Measurements from ENCODE around the gene FKBP8.

Gene FKBP8

DNA sequence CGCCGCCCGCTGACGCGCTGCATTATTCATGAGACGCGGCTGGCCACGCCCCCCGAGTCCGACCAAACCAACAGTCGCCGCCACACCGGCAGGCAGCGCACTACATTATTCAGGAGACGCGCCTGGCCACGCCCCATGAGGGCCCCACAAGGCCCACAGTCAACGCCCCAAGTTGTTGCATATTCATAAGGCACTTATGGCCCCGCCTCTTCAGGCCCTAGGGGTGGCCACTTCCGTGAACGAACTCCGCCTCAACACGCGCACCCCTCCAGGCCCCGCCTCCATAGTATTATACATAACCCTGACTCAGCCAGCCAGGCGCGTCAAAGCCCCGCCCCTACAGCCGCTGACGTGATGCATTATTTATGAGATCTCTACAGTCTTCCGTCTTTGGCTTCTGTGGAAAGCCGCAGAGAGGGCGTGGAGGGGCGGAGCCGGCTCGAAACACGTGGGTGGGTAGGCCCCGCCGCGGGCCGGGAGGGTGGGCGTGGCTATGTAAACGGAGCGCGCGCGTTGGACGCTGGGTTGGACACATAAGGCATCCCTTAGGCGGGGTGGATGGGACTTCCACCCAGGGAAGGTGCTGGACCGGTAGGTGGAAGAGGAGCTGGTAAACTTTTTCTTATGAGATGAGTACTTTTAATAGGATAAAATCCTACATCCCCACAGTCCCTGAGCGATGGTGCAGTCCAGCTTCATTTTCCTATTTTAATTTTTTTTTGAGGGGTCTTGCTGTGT, 21.1 kb downstream of the FKBP8 start:
- H3K4me3 ChIP-seq: peak overlapping the region; percentile 100

DNA sequence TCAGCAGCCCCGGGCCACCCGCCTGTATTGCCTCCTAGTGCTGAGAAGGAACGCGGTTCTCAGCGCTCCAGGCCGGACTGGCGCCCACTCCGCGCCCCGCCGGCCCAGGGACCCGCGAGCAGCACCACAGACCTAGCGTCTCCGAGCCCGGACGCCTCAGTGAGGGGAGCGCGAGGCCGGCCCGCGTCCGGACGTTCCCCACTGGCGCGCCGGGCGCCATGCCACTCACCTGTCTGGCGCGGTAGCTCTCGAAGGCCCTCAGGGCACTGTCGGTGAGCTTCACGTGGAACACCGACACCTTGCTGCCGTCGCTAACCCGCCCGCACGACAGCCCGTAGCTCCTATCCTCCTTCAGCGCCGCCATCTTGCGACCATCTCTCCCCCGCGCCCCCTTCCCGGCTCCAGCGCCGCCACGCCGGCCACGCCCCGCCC, 21.7 kb downstream of the FKBP8 start, which contains the start of gene ELL:
Gene ELL, minus strand, starts transcription at position 379 of the 432 bp plus-strand sequence. Its CDS starts 15 bp downstream, at position 364.
- no peaks in the 10 kb centered on the region for H3K36me3 ChIP-seq
- peaks cover 48% of the 10 kb centered on the region for H4K20me1 ChIP-seq
- no peaks in the 10 kb centered on the region for H3K27me3 ChIP-seq
- H3K4me1 ChIP-seq: peaks cover 29% of the 10 kb centered on the region
- peak within 1 kb of the TSS; percentile 98 for H3K9ac ChIP-seq
- H3K4me3 ChIP-seq: peak within 1 kb of the TSS; percentile 100
- no peak for TF ChIP-seq Cebpa-rat (IDR thresholded peaks at IDR 0.05)
- H3K4me2 ChIP-seq: peak within 1 kb of the TSS; percentile 99
- H3K9me3 ChIP-seq: no peaks in the 10 kb centered on the region
- peak within 1 kb of the TSS; percentile 96 for H3K27ac ChIP-seq

More for the DNA sequence above, 21.1 kb downstream of the FKBP8 start:
- no peaks in the 10 kb centered on the region for H3K9me3 ChIP-seq
- H3K9ac ChIP-seq: peak overlapping the region; percentile 98
- peak overlapping the region; percentile 46 for H3K4me2 ChIP-seq
- H3K27me3 ChIP-seq: no peaks in the 10 kb centered on the region
- H3K4me1 ChIP-seq: peaks cover 25% of the 10 kb centered on the region
- no peak for TF ChIP-seq Cebpa-rat (IDR thresholded peaks at IDR 0.05)
- H3K36me3 ChIP-seq: no peaks in the 10 kb centered on the region
- peaks cover 42% of the 10 kb centered on the region for H4K20me1 ChIP-seq
- peak overlapping the region; percentile 96 for H3K27ac ChIP-seq

DNA sequence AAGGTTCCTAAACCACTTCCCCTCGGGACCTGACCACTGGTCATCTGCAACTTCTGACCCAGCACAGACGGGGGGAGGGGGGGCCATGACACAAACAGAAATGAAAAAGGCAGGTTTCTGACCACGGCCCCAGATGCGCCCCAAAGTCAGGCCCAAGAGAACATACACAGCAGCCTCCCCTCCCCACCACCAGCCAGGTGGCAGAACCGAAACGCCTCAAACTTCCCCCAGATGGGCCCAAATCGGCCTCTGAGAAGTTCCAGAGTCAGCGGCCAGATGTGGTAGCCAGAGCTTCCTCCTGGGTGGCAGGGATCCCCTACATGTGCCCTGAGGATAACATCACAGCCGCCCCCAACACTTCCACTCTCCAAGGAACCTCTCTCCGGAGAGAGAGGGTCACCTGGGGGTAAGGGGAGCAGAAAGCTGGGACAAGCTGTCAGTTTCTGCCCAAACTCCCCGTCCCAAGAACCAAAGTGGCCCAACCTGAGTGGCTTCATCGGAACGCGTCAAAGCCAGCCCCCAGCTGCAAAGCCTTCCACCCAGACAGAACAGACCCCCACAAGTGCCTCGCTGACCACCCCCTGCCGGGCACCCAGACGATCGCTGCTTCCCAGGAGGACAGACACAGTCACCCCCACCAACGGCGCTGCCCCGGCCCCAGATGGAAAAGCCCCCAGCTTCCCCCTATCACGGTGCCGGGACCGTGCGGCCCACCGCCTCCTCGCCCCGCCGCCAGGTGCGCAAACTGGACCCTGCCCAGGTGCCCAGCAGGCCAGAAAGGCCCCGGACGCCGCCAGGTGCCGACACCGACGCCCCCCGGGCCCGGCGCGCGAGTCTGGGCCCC, 22.3 kb downstream of the FKBP8 start:
- H3K36me3 ChIP-seq: peaks cover 2% of the 10 kb centered on the region; the same call in 1 of the 2 replicates
- H3K4me1 ChIP-seq: peaks cover 34% of the 10 kb centered on the region
- peak overlapping the region; percentile 98 for H3K9ac ChIP-seq
- H3K4me2 ChIP-seq: peak overlapping the region; percentile 99
- peak overlapping the region; percentile 100 for H3K4me3 ChIP-seq
- no peaks in the 10 kb centered on the region for H3K9me3 ChIP-seq
- H4K20me1 ChIP-seq: peaks cover 54% of the 10 kb centered on the region
- no peaks in the 10 kb centered on the region for H3K27me3 ChIP-seq
- TF ChIP-seq Cebpa-rat (IDR thresholded peaks at IDR 0.05): no peak
- peak overlapping the region; percentile 96 for H3K27ac ChIP-seq

DNA sequence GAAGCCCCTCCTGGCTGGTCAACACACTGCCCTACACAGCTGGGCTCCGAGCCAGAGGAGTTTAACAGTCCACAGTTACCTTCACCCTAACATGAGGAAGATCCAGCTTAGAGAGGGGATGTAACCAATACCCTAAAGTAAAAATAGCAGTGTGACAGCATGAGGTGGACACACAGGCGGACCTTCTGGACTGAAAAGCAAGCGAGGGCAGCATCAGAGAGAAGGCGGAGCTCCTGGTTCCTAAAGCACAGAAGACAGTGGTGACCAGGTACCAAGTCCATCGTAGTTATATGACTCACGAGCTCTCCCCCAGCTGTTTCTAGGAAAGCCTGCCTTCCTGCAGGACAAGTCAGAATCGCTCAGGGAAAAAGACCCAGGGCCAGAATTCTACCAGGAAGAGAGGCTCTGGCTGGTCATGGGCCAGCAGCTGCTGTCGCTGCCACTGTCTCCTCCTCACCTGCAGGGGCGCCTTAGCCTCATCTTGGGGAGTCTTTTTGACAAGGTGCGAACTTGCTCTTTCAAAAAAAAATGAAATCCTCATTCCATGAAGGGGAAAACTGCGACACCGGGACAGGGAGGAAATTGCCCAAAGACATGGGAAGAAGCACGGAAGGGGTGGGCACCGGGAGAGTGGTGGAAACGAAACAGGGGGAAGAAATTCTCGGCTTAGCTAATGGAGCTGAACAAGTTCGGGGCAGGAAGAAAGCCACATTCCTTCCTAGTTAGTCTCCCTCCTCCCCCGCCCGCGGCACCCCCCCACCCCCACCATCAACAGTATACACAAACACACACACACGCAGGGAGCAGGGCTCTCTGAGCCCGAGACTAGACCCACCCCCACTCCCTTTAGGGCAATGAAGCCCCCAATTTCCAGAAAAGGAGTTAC, 23.2 kb downstream of the FKBP8 start:
- Histone ChIP-seq H4K20me1 (peaks cover 63% of the 10 kb centered on the region), H3K9me3 (no peaks in the 10 kb centered on the region), H3K36me3 (peaks cover 8% of the 10 kb centered on the region; the same call in 1 of the 2 replicates), H3K4me2 (peak overlapping the region; percentile 99), H3K27me3 (no peaks in the 10 kb centered on the region), H3K27ac (peak overlapping the region; percentile 96), H3K4me1 (peaks cover 42% of the 10 kb centered on the region), H3K4me3 (peak overlapping the region; percentile 100), H3K9ac (peak overlapping the region; percentile 98)
- no peak for TF ChIP-seq Cebpa-rat (IDR thresholded peaks at IDR 0.05)

DNA sequence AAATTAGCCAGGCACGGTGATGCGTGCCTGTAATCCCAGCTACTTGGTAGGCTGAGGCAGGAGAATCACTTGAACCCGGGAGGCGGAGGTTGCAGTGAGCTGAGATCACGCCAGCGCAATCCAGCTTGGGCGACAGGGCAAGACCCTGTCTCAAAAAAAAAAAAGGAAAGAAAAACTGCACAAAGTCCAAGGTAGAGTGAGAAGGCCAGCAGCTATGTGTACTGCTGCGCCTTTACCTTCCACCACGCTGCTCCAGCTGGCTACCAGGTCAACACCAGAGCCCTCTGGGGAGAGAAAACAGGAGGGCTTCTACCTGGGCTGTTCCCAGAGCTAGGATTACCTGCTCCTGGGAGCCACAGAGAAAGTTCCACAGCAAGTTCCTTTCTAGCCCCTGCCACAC, 24.7 kb downstream of the FKBP8 start:
- H3K27me3 ChIP-seq: no peaks in the 10 kb centered on the region
- peaks cover 13% of the 10 kb centered on the region; the same call in 1 of the 2 replicates for H3K36me3 ChIP-seq
- H3K9me3 ChIP-seq: no peaks in the 10 kb centered on the region
- H3K27ac ChIP-seq: no peak overlapping the region
- no peak overlapping the region for H3K4me3 ChIP-seq
- H3K9ac ChIP-seq: peak overlapping the region; percentile 19; the same call in 1 of the 2 replicates
- peaks cover 79% of the 10 kb centered on the region for H4K20me1 ChIP-seq
- peak overlapping the region; percentile 99 for H3K4me2 ChIP-seq
- no peak for TF ChIP-seq Cebpa-rat (IDR thresholded peaks at IDR 0.05)
- H3K4me1 ChIP-seq: peaks cover 56% of the 10 kb centered on the region

DNA sequence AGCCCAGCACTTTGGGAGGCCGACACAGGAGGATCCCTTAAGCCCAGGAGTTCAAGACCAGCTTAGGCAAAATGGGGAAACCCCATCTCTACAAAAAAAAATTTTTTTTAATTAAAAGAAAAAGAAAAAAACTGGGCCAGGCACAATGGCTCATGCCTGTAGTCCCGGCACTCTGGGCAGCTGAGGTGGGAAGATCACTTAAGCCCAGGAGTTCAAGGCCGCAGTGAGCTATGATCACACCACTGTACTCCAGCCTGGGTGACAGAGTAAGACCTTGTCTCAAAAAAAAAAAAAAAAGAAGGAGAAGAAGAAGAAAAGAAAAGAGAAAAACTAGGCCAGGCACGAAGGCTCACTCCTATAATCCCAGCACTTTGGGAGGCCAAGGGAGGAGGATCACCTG, 25.8 kb downstream of the FKBP8 start:
- H3K4me1 ChIP-seq: peaks cover 56% of the 10 kb centered on the region

DNA sequence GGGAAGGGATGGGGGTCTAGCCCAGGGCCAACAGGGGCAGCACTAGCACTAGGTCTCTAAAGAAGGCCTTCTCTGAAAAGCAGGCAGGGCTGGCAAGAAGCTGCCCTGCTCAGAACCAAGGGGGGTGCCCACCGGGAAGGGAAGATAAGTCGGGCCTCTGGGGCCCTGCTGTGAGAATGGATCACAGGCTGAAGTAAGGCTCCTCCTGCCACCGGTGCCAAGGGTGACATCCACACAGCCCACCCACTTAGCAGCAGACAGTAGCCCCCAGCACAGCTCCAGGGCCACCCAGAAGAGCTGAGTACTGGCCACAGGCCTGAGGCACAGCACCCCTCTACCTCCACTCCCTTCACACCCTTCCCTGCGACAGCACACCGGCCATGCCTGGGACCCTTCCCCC, 27.4 kb downstream of the FKBP8 start:
- Histone ChIP-seq H3K4me3 (no peak overlapping the region), H3K4me2 (no peak overlapping the region), H3K27ac (no peak overlapping the region), H4K20me1 (peaks cover 97% of the 10 kb centered on the region), H3K27me3 (no peaks in the 10 kb centered on the region), H3K9me3 (no peaks in the 10 kb centered on the region), H3K36me3 (peaks cover 13% of the 10 kb centered on the region; the same call in 1 of the 2 replicates), H3K9ac (no peak overlapping the region), H3K4me1 (peaks cover 56% of the 10 kb centered on the region)
- TF ChIP-seq Cebpa-rat (IDR thresholded peaks at IDR 0.05): no peak

More for the DNA sequence above, 25.8 kb downstream of the FKBP8 start:
- no peak overlapping the region for H3K4me2 ChIP-seq
- peaks cover 89% of the 10 kb centered on the region for H4K20me1 ChIP-seq
- no peak for TF ChIP-seq Cebpa-rat (IDR thresholded peaks at IDR 0.05)
- H3K27me3 ChIP-seq: no peaks in the 10 kb centered on the region
- H3K9ac ChIP-seq: no peak overlapping the region
- H3K27ac ChIP-seq: no peak overlapping the region
- no peak overlapping the region for H3K4me3 ChIP-seq
- peaks cover 13% of the 10 kb centered on the region; the same call in 1 of the 2 replicates for H3K36me3 ChIP-seq
- no peaks in the 10 kb centered on the region for H3K9me3 ChIP-seq

DNA sequence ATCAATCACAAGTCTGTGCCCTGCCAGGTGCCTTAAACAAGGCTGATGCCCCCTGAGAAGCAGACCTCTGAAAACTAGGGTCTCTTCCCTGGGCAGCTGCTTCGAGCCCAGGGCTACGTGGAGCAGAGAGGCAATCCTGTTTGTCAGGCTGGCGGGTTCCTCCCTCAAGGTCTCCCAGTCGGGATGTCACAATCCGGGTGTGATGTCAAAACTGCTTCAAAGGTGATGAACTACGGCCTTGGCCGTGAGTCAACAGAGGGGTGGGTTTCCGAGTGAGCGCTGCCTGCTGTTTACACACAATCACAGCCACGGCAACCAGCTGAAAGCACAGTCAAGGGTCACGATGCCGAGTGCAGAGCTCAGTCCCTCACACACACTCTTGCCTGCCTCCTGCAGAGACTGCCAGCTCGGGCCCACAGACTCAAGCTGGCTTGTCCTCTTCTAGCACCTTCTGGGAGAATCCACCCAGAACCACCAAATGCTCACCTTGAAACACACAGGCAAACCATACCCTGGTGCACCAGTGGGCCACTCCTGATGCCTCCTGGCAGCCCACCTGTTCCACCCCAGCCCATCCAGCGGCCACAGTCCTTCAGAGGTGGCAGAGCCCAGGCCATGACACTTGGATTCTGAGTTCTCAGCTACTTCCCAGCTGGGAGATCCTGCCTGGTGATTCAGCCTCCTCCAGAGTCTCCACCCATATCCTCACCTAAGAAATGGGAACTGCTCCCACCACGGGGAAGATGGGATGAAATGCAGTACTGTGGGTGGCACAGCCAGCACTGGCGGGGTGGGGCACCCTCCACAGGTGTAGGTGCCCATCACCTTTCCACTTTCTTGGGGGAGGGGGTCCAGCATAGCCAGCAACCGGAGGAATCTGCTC, 28.3 kb downstream of the FKBP8 start:
- no peak overlapping the region; the same call in 1 of the 2 replicates for H3K4me2 ChIP-seq
- no peaks in the 10 kb centered on the region for H3K9me3 ChIP-seq
- H3K4me1 ChIP-seq: peaks cover 57% of the 10 kb centered on the region
- peak overlapping the region; percentile 26; the same call in 1 of the 2 replicates for H3K9ac ChIP-seq
- peaks cover 100% of the 10 kb centered on the region for H4K20me1 ChIP-seq
- H3K4me3 ChIP-seq: no peak overlapping the region
- no peak overlapping the region for H3K27ac ChIP-seq
- TF ChIP-seq Cebpa-rat (IDR thresholded peaks at IDR 0.05): no peak
- H3K36me3 ChIP-seq: peaks cover 13% of the 10 kb centered on the region; the same call in 1 of the 2 replicates
- H3K27me3 ChIP-seq: no peaks in the 10 kb centered on the region
